HG02943 (cell line): Measurements from ENCODE around the gene PLCXD1.
"Not testable (repeated sequence)": the region's sequence is repeated elsewhere in the genome, so short reads cannot be mapped to it uniquely, and the experiment has no call there.

ENCODE experiments used
- ATAC-seq: cut with Tn5 transposase; IDR thresholded peaks from one replicate; pipeline ENCODE4 v1.9.1; 2021; ENCODE audit warnings: mild to moderate bottlenecking, low read depth, moderate library complexity; ENCODE audit not compliant: unreplicated experiment

The PLCXD1 gene

GRCh38 chrX:348461-349117 is 67.4 kb downstream of the PLCXD1 start:
- no peak for ATAC-seq

- ATAC-seq: no peak
These were observed 68.0 kb downstream of the PLCXD1 start for GRCh38 chrX:349196-349595.

DNA sequence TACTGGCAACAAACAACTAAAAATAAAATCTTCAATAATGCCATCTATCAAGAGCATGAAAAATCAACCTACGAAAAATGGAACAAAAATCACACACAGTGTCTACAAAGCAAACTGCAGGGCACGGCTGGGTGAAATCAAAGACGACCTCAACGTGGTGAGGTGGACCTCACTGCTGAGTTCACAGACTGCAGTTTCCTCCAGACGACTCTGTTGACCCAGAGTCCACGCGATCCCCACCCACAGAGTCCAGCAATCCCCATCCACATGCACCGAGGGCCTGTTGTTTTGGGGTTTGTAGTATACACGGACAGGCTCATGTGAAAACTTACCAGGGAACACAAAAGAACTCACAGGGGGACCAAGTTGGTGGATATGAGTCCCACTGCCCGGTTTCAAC is 68.5 kb downstream of the PLCXD1 start:
- ATAC-seq: no peak

DNA sequence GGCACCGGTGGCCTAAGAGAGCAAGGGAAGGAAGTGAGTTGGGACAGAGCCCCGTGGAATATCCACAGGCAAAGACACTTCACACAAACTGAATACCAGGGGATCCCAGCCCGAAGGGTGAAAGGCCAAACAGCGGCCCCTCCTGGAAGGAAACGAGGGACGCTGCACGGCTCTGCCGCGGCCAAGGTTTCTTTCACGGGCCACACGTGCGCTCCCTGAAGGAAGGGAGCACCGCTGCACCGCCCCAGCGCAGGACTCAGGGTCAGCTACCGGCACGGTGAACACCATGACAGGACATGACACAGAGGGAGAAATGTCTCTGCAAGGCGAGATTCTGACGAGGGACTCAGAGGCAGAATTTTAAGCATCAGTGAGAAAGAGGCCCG is 69.0 kb downstream of the PLCXD1 start:
- ATAC-seq: no peak

- no peak for ATAC-seq
These were observed 69.5 kb downstream of the PLCXD1 start for GRCh38 chrX:350534-351323.

GRCh38 chrX:351324-351641 is 70.1 kb downstream of the PLCXD1 start:
- not testable (repeated sequence) for ATAC-seq

DNA sequence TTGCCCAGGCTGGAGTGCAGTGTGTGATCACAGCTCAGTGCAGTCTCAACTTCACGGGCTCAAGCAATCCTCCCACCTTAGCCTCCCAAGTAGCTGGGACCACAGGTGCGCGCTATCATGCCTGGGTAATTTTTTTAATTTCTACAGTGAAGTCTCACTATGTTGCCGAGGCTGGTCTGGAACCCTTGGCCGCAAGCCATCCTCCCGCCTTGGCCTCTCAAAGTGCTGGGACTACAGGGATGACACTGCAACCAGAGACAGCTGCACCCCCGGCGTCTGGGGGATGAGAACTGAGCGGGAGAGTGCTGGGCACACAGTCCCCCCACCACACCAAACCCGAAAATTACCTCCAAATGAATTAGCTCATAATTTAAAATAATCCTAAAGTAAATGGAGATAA is 70.6 kb downstream of the PLCXD1 start:
- ATAC-seq: no peak

- no peak for ATAC-seq
These were observed 71.0 kb downstream of the PLCXD1 start for GRCh38 chrX:352181-352580.

DNA sequence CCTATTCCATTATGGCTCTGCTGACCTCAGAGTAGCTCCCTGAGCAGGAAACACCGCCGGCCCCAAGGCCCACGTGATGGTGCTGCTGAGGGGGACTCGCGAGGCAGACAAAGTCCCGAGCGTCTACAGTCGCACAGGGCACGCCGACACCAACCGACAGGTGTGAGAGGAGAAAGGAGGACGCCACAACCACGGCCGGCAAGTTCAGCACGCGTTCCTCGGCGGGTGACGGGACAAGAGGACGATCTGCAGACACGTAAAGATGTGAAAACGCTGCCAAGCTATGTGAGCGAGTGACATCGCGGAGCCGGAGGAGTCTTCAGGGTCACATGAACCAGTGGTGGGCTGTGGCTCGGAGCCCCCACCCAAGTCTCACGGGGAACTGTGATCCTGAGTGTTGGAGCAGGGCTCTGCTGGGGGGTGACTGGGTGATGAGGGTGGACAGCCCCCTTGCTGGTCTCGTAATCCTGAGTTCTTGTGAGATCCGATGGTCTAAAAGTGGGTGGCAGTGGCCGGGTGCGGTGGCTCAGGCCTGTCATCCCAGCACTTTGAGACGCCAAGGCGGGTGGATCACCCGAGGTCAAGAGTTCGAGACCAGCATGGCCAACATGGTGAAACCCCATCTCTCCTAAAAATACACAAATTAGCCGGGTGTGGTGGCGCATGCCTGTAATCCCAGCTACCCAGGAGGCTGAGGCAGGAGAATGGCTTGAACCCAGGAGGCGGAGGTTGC is 71.6 kb downstream of the PLCXD1 start:
- no peak for ATAC-seq
